Measurements from ENCODE around the gene NPR2.
A peak's percentile ranks its signal among the peaks of the same experiment; 100 is the strongest.

Gene NPR2

DNA sequence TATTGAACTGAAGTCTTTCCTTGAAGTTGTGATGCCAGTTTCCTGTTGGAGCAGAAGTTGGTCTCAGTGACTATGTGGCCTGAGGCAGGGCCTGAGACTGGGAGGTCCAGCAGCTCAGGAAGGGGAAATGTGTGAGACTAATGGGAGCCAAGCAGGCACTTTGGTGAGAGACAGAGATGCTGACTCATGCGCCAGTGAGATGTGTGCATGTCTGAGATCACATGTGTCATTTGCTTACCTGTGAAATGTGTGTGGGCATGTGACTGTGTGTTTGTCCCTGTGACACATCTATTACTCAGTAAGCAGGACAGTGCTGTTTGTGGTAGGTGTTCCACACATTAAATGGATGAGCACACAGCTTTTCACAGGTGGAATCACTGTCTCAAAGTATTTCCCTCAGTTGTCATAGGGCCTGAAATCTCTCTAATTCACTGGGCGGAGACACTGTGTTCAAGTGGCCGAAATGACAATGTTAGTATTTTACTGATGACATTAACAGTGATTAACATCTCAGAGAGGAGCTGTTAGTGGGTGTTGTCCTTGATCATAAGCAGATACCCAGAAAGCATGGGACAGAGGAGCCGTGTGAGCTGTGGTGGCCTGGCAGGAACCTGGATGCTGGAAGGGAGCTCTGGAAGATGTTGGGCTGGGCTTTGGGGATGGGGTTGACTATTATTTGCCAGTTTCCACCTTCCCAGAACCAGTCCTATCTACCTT lies 7.4 kb downstream of the NPR2 start:
- no peak for DNase-seq (ENCODE audit: insufficient read length, low spot score)
- no peak for FAIRE-seq

DNA sequence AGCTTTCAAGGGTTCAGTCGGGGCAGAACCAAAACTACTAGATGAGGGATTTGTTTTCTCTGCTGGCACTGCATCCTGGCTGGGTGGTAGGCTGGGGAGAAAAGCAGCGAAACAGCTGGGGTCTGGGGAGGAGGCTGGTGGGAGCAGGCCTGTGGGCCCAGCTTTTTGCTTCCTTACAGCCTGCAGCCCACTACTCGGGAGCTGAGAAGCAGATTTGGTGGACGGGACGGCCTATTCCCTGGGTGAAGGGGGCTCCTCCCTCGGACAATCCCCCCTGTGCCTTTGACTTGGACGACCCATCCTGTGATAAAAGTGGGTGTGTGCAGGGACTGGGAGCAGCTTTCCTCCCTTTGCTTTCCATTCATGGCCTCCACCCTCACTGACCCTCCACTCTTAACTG lies 9.1 kb downstream of the NPR2 start:
- DNase-seq (ENCODE audit: insufficient read length, low spot score) = no peak
- FAIRE-seq = no peak

DNA sequence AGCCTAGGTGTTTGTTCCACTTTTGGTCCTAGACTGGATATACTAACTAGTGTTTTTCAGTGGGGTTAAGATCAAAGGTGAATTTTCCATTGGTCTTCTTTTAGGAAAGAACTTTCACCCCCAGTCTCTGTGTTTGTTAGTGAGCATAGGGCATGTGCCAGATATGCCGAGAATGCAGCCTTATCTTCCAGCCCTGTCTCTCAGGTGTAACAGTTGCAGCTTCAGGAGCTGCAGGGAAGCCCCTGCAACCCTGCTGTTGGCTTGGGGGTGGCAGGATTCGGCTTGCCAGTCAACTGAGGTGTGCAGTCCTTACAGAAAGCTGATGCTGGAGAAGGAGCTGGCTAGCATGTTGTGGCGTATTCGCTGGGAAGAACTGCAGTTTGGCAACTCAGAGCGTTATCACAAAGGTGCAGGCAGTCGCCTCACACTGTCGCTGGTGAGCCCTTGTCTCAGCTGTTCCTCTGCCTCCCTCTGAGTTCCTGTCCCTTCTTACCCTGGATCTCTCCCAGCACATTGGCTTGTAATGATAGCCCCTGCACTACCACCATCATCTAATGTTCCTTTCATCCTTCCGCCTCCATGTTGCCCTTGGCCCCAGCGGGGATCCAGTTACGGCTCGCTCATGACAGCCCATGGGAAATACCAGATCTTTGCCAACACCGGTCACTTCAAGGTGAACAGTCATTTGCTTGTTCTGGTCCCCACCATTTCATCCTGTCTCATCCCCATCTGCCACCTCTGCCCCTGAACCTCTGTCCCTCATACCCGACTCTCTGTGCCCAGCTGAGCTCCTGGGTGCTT lies 10.1 kb downstream of the NPR2 start:
- no peak for DNase-seq (ENCODE audit: insufficient read length, low spot score)
- FAIRE-seq = no peak

DNA sequence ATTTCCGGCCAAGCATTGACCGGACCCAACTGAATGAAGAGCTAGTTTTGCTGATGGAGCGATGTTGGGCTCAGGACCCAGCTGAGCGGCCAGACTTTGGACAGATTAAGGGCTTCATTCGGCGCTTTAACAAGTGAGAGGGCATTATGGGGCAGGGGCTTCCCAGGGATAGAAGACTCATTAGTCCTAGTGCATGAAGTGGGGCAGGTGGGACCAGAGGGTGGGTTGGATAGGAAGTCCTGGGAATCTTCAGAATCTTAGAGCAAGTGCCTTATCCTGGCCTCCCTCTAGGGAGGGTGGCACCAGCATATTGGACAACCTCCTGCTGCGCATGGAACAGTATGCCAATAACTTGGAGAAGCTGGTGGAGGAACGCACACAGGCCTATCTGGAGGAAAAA lies 14.7 kb downstream of the NPR2 start:
- FAIRE-seq (no peak), DNase-seq (ENCODE audit: insufficient read length, low spot score) (no peak)

DNA sequence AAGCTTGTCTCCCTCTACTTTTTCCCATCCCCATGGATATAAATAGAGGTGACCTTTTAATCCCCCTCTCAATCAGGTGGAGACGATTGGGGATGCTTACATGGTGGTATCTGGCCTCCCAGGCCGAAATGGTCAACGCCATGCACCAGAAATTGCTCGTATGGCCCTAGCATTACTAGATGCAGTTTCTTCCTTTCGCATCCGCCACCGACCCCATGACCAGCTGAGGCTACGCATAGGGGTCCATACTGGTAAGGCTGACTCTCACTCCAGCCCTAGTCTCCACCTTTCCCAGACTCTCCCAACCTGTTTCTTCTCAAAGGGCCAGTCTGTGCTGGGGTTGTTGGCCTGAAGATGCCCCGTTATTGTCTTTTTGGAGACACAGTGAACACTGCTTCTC lies 17.0 kb downstream of the NPR2 start:
- DNase-seq (ENCODE audit: insufficient read length, low spot score) (no peak), FAIRE-seq (no peak)

DNA sequence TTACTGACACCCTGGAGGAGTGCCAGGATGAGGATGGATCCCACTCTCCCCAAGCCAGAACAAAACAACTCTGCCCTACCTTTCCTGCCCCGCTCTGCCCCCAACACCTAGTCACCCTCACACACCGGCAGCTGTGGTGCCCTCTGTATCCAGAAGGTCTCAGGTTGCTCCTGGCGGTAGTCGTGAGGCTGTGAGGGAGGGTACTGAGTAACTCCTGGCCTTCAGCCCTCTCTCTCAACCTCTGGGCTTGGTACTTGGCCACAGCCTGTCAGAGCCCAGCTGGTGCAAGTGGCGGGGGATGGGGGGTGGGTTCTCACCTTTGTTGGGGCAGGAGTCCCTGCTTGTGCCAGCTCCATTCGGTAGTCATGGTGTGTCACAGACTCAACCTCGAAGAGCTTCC lies 18.7 kb downstream of the NPR2 start:
- FAIRE-seq (no peak), DNase-seq (ENCODE audit: insufficient read length, low spot score) (no peak)

DNA sequence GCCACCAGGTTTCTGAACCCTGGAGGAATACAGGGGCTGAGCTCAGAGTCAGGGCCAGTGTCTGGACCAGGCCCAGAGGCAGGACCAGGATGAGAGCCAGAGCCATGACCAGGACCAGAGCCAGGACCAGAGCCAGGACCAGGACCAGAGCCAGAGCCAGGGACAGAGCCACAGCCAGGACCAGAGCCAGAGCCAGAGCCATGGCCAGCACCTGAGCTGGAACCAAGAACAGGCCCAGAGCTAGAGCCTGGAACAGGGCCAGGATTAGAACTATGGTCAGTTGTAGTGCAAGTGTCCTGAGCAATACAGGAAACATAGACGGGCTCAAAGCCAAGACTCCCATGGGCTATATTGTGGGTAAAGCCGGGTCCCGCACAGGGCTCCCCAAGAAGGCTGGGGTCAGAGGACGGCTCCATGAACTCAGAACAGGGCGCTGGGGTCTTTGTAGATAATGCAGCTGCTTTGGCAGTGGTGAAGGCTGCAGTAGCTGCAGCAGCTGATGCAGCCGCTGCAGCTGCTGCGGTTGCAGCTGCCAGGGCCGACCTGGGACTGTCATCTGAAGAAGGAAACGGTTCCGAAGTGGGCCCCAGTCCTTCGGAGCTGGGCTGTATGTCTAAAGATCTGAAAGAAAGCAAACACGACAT lies 20.1 kb downstream of the NPR2 start:
- FAIRE-seq = no peak
- no peak for DNase-seq (ENCODE audit: insufficient read length, low spot score)

DNA sequence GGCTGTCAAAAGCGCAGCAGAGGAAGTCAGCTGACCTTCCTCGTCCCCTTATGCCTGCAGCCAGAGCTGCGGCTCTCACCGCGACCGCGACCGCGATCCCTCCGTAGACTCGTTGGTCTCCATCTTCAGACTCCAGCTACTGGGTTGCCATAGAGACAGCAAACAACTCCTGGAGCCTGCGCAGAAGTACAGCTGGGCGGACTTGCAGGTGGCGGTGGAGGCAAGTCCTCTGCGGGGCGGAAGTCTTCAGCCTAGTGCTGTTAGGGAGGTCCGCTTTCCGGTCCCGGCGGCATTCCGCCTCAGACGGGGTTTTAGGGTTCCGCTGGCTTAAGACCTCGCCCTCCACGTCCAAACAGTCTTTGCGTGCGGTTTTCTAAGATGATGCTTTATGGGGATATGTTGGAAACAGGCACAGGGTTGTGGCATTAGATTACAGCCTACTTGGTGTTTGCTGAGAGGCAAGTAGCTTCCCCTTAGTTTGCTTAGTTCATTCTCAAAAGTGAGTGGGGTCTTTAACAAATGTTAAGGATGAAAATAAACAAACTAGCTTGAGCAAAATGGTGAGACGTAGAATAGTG lies 20.7 kb downstream of the NPR2 start, which contains the start of gene SPAG8:
Gene SPAG8 (minus strand): TSS at position 238 of the 578 bp plus-strand sequence. CDS start 115 bp downstream, at position 123.
- peak; percentile 96 for FAIRE-seq
- DNase-seq (ENCODE audit: insufficient read length, low spot score) = peak; percentile 93

GRCh38 chr9:35813434-35814105 lies 22.2 kb downstream of the NPR2 start:
- DNase-seq (ENCODE audit: insufficient read length, low spot score) (no peak), FAIRE-seq (no peak)

- peak; percentile 94 for FAIRE-seq
- no peak for DNase-seq (ENCODE audit: insufficient read length, low spot score)
These were observed 22.9 kb downstream of the NPR2 start for GRCh38 chr9:35814106-35814840.

- peak; percentile 89 for DNase-seq (ENCODE audit: insufficient read length, low spot score)
- FAIRE-seq = peak; percentile 99
These were observed 23.6 kb downstream of the NPR2 start, which contains the start of gene HINT2 for GRCh38 chr9:35814841-35815543. Gene HINT2 (minus strand): TSS chr9:35815042. CDS start chr9:35814979, 63 bp downstream.

GRCh38 chr9:35816708-35817107 lies 25.3 kb downstream of the NPR2 start:
- no peak for FAIRE-seq
- DNase-seq (ENCODE audit: insufficient read length, low spot score) = no peak

- FAIRE-seq (no peak), DNase-seq (ENCODE audit: insufficient read length, low spot score) (no peak)
These were observed 26.9 kb downstream of the NPR2 start for GRCh38 chr9:35818341-35818740.

DNA sequence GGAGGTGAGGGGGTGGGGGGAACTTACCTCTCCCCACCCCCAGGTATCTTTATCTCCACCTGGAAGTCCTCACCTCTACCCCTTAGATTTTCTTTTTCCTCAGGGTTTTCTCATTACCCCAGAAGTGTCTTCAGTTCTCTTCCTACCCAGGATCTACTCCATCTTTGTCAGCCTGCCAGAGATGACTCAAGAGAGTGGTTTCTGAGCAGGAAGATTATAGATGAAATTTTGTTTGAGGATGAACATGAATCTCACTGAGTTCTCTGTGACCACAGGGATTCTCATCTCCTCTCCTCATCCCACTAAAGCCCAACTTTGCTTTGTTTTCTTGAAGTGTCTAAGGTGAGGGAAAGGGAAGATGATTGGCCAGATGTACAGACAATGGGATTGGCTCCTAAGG lies 28.7 kb downstream of the NPR2 start:
- DNase-seq (ENCODE audit: insufficient read length, low spot score) = no peak
- no peak for FAIRE-seq

DNA sequence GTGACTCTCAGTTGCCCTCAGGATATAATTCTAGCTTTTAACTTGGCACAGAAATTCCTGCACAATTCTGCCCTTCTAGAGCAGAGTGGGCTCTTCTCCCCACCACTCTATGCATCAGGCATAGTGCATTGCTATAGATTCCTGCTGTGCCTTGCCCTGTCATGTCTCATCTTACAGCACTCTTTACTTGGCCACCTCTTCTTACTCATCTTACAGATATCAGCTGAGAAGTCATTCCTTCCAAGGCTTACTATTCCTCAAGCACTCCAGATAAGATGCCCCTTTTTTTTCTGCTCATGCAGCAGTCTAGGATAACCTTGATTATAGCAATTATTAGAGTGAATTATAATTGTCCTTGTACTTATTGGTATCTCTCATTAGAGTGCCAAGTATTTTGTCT lies 31.5 kb downstream of the NPR2 start:
- no peak for DNase-seq (ENCODE audit: insufficient read length, low spot score)
- no peak for FAIRE-seq

DNA sequence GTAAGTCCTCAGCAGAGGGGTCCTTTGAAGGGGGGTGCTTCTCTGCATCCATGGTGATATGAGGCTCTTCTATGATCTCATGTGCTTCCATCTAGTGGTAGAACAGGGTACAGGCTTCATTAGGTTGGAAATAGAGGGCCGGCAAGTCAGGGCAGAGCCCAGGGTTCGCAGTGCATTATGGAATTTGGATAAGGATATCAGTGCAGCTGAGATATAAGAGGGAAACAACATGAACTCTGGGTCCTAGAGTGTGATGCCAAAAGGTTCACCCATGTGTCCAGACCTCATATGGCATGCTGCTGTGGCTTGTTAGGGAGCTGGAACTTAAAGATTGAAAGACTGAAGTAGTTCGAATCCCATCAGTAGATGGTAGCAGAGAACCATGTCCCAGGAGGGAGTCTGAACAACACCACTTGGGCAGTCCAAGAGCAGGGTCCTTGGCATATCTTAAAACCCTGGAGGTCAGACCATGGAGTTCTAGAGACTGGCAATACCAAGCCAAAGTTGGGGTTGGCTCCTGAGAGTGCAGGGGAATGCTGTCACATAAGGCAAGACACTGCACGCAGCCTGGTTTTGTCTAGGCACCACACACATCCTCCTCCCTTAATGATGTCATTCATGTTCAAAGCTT lies 34.8 kb downstream of the NPR2 start:
- no peak for DNase-seq (ENCODE audit: insufficient read length, low spot score)

GRCh38 chr9:35827486-35827885 lies 36.1 kb downstream of the NPR2 start:
- DNase-seq (ENCODE audit: insufficient read length, low spot score) = no peak
- FAIRE-seq = no peak

More for the DNA sequence above, 34.8 kb downstream of the NPR2 start:
- peak; percentile 86 for FAIRE-seq

- DNase-seq (ENCODE audit: insufficient read length, low spot score) (no peak), FAIRE-seq (no peak)
These were observed 37.3 kb downstream of the NPR2 start, which contains the start of gene FAM221B for GRCh38 chr9:35828716-35829083. Gene FAM221B (minus strand): TSS chr9:35828732. CDS start chr9:35826161, 2,571 bp downstream.

Data from GM19239 (cell line).